HepG2 (cell line): ENCODE data around the gene PRR12. TPM values are rescaled to one million over a fixed set of nuclear protein-coding genes. Genes with fewer than 3 reads are reported as not detected.
A peak's percentile ranks its signal among the peaks of the same experiment; 100 is the strongest.

Experiments used
- CC2D1A ChIP-seq: sonication (generic); formaldehyde crosslinking; IDR thresholded peaks from 2 replicates; pipeline ENCODE4 v1.8.1; 2023; ENCODE audit warnings: mild to moderate bottlenecking, missing genetic modification reagents
- GLI4 ChIP-seq: sonication (generic); formaldehyde crosslinking; IDR thresholded peaks from 2 replicates; pipeline ENCODE4 v1.5.1; 2020; ENCODE audit warnings: missing genetic modification reagents, mild to moderate bottlenecking, moderate library complexity, borderline replicate concordance
- LCORL ChIP-seq, 2 experiments: fragments of 450-650 bp in 1 of 2; sonication (generic) in 1 of 2; formaldehyde crosslinking in 1 of 2; IDR thresholded peaks; 2 replicates each; pipeline versions ENCODE4 v1.5.0 to v1.6.1; 2017 to 2020; ENCODE audit warnings: antibody characterized with exemption in 1 of 2, missing genetic modification reagents in 1 of 2
- SP4 ChIP-seq: sonication (generic); formaldehyde crosslinking; IDR thresholded peaks from 2 replicates; pipeline ENCODE4 v1.8.1; 2023; ENCODE audit warnings: mild to moderate bottlenecking, missing genetic modification reagents
- SYNCRIP ChIP-seq: fragments of 200-400 bp; formaldehyde crosslinking; IDR thresholded peaks from 2 replicates; pipeline ENCODE4 v1.6.1; 2018; ENCODE audit warnings: mild to moderate bottlenecking, low read depth, low read length; ENCODE audit not compliant: insufficient read depth
- TEAD3 ChIP-seq: optimal IDR thresholded peaks from 2 replicates; pipeline ENCODE3; 2016; ENCODE audit warnings: borderline replicate concordance
- ZNF10 ChIP-seq: sonication (generic); formaldehyde crosslinking; IDR thresholded peaks from 2 replicates; pipeline ENCODE4 v1.4.0; 2020; ENCODE audit warnings: mild to moderate bottlenecking, low read depth, missing genetic modification reagents, borderline replicate concordance
- ZNF317 ChIP-seq: sonication (generic); formaldehyde crosslinking; IDR thresholded peaks from 2 replicates; pipeline ENCODE4 v1.5.0; 2020; ENCODE audit warnings: mild to moderate bottlenecking, missing genetic modification reagents
- ZNF44 ChIP-seq: sonication (generic); formaldehyde crosslinking; IDR thresholded peaks from 2 replicates; pipeline ENCODE4 v1.5.1; 2020; ENCODE audit warnings: mild to moderate bottlenecking, missing genetic modification reagents
- ZNF557 ChIP-seq: sonication (generic); formaldehyde crosslinking; IDR thresholded peaks from 2 replicates; pipeline ENCODE4 v1.4.0; 2020; ENCODE audit warnings: missing genetic modification reagents
- ZNF569 ChIP-seq: sonication (generic); formaldehyde crosslinking; IDR thresholded peaks from 2 replicates; pipeline ENCODE4 v1.5.0; 2020; ENCODE audit warnings: mild to moderate bottlenecking, missing genetic modification reagents, moderate library complexity, borderline replicate concordance
- ZNF709 ChIP-seq: sonication (generic); formaldehyde crosslinking; IDR thresholded peaks from 2 replicates; pipeline ENCODE4 v1.5.0; 2020; ENCODE audit warnings: mild to moderate bottlenecking, missing genetic modification reagents
- polyA plus RNA-seq, 8 experiments: library from polyadenylated mRNA; depleted of rRNA in 3 of 8; stranded (reverse) in 7 of 8; unstranded in 1 of 8; fragments of >200 nt; fragmentation: Illumina TruSeq in 4 of 8; extraction: Trizol in 4 of 8; gene quantifications; 2 replicates each; pipeline versions ENCODE4 v1.2.1 to v1.2.3, GENCODE V29; 2011 to 2016; ENCODE audit warnings: low read depth in 4 of 8, missing spikeins in 1 of 8, mixed read lengths in 1 of 8; ENCODE audit not compliant: insufficient read depth in 1 of 8
- total RNA-seq, 5 experiments: library from RNA; depleted of rRNA; stranded (reverse); fragments of >200 nt; fragmentation: Illumina TruSeq; extraction: Trizol; gene quantifications; 2 replicates each; pipeline ENCODE4 v1.2.3, GENCODE V29; 2016; ENCODE audit warnings: low read depth in 1 of 5
- TF ChIP-seq, protein P1 (sequence below): sonication (generic); formaldehyde crosslinking; IDR thresholded peaks from 2 replicates; pipeline ENCODE4 v1.4.0; 2020; ENCODE audit warnings: mild to moderate bottlenecking, missing genetic modification reagents
- TF ChIP-seq, protein P2 (sequence below): sonication (generic); formaldehyde crosslinking; IDR thresholded peaks from 2 replicates; pipeline ENCODE4 v1.5.1; 2020; ENCODE audit warnings: mild to moderate bottlenecking, missing genetic modification reagents, borderline replicate concordance
- TF ChIP-seq, protein P3 (sequence below): sonication (generic); formaldehyde crosslinking; IDR thresholded peaks from 2 replicates; pipeline ENCODE4 v1.9.0; 2021; ENCODE audit warnings: mild to moderate bottlenecking, missing genetic modification reagents

The PRR12 gene
- total and polyA plus RNA-seq, 2 of the 13 experiments (the other 11 are each of a cell fraction or from before 2014, with no cell fraction given), result 0.62 to 1.5 TPM

DNA sequence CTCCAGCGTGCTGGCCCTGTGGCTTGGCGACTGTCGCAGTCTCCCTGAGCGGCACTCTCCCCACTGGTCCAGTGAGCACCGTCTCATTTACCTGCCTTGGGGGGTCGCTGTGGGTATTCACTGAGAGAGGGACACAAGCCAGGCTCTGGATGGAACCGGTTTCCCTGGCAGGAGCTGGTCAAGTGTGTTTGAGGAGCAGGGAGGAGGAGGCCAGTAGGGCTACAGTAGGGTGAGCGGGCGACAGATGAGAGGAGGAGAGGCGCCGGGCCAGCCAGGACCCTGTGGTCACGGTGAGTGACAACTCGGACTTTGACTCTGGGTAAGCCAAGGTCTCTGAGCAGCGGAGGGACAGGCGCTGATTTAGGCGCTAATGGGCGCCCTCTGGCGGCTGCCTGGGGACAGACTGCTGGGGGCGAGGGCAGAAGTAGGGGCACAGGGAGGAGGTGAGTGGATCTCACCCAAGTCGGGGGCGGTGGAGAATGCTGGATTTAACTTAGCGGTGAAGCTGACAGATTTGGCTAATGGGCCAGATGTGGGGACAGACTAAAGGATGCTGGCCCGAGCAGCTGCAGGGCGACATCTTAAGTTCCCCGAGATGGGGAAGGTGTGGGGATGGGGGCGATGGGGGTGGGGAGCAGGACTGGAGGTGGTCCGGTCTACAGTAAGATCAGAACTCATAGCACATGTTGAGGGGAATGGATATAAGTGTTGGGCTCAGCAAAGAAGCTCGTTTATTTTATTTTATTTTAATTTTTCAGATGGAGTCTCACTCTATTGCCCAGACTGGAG, 81.3 kb downstream of the PRR12 start (continued):
- TF ChIP-seq, protein P1, sequence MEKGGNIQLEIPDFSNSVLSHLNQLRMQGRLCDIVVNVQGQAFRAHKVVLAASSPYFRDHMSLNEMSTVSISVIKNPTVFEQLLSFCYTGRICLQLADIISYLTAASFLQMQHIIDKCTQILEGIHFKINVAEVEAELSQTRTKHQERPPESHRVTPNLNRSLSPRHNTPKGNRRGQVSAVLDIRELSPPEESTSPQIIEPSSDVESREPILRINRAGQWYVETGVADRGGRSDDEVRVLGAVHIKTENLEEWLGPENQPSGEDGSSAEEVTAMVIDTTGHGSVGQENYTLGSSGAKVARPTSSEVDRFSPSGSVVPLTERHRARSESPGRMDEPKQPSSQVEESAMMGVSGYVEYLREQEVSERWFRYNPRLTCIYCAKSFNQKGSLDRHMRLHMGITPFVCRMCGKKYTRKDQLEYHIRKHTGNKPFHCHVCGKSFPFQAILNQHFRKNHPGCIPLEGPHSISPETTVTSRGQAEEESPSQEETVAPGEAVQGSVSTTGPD, result no peak; the same call in 1 of the 2 replicates
- no peak for TF ChIP-seq GLI4 (CRISPR knock-in tag)
- TF ChIP-seq LCORL (IDR thresholded peaks at IDR 0.05), result no peak
- TF ChIP-seq LCORL (CRISPR knock-in tag; IDR thresholded peaks at IDR 0.05), result peak; percentile 75
- TF ChIP-seq ZNF557, result peak; percentile 79; the same call in 1 of the 2 replicates
- TF ChIP-seq ZNF317 (CRISPR knock-in tag), result peak; percentile 67; the same call in 1 of the 2 replicates
- peak; percentile 18; the same call in 1 of the 2 replicates for TF ChIP-seq ZNF44 (CRISPR knock-in tag)
- TF ChIP-seq TEAD3 (CRISPR knock-in tag), result peak; percentile 62
- TF ChIP-seq, protein P2, sequence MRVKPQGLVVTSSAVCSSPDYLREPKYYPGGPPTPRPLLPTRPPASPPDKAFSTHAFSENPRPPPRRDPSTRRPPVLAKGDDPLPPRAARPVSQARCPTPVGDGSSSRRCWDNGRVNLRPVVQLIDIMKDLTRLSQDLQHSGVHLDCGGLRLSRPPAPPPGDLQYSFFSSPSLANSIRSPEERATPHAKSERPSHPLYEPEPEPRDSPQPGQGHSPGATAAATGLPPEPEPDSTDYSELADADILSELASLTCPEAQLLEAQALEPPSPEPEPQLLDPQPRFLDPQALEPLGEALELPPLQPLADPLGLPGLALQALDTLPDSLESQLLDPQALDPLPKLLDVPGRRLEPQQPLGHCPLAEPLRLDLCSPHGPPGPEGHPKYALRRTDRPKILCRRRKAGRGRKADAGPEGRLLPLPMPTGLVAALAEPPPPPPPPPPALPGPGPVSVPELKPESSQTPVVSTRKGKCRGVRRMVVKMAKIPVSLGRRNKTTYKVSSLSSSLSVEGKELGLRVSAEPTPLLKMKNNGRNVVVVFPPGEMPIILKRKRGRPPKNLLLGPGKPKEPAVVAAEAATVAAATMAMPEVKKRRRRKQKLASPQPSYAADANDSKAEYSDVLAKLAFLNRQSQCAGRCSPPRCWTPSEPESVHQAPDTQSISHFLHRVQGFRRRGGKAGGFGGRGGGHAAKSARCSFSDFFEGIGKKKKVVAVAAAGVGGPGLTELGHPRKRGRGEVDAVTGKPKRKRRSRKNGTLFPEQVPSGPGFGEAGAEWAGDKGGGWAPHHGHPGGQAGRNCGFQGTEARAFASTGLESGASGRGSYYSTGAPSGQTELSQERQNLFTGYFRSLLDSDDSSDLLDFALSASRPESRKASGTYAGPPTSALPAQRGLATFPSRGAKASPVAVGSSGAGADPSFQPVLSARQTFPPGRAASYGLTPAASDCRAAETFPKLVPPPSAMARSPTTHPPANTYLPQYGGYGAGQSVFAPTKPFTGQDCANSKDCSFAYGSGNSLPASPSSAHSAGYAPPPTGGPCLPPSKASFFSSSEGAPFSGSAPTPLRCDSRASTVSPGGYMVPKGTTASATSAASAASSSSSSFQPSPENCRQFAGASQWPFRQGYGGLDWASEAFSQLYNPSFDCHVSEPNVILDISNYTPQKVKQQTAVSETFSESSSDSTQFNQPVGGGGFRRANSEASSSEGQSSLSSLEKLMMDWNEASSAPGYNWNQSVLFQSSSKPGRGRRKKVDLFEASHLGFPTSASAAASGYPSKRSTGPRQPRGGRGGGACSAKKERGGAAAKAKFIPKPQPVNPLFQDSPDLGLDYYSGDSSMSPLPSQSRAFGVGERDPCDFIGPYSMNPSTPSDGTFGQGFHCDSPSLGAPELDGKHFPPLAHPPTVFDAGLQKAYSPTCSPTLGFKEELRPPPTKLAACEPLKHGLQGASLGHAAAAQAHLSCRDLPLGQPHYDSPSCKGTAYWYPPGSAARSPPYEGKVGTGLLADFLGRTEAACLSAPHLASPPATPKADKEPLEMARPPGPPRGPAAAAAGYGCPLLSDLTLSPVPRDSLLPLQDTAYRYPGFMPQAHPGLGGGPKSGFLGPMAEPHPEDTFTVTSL (CRISPR knock-in tag), result no peak
- TF ChIP-seq ZNF10 (CRISPR knock-in tag), result no peak
- no peak for TF ChIP-seq SYNCRIP
- TF ChIP-seq, protein P3, sequence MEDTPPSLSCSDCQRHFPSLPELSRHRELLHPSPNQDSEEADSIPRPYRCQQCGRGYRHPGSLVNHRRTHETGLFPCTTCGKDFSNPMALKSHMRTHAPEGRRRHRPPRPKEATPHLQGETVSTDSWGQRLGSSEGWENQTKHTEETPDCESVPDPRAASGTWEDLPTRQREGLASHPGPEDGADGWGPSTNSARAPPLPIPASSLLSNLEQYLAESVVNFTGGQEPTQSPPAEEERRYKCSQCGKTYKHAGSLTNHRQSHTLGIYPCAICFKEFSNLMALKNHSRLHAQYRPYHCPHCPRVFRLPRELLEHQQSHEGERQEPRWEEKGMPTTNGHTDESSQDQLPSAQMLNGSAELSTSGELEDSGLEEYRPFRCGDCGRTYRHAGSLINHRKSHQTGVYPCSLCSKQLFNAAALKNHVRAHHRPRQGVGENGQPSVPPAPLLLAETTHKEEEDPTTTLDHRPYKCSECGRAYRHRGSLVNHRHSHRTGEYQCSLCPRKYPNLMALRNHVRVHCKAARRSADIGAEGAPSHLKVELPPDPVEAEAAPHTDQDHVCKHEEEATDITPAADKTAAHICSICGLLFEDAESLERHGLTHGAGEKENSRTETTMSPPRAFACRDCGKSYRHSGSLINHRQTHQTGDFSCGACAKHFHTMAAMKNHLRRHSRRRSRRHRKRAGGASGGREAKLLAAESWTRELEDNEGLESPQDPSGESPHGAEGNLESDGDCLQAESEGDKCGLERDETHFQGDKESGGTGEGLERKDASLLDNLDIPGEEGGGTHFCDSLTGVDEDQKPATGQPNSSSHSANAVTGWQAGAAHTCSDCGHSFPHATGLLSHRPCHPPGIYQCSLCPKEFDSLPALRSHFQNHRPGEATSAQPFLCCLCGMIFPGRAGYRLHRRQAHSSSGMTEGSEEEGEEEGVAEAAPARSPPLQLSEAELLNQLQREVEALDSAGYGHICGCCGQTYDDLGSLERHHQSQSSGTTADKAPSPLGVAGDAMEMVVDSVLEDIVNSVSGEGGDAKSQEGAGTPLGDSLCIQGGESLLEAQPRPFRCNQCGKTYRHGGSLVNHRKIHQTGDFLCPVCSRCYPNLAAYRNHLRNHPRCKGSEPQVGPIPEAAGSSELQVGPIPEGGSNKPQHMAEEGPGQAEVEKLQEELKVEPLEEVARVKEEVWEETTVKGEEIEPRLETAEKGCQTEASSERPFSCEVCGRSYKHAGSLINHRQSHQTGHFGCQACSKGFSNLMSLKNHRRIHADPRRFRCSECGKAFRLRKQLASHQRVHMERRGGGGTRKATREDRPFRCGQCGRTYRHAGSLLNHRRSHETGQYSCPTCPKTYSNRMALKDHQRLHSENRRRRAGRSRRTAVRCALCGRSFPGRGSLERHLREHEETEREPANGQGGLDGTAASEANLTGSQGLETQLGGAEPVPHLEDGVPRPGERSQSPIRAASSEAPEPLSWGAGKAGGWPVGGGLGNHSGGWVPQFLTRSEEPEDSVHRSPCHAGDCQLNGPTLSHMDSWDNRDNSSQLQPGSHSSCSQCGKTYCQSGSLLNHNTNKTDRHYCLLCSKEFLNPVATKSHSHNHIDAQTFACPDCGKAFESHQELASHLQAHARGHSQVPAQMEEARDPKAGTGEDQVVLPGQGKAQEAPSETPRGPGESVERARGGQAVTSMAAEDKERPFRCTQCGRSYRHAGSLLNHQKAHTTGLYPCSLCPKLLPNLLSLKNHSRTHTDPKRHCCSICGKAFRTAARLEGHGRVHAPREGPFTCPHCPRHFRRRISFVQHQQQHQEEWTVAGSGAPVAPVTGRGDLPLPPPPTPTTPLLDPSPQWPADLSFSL (CRISPR knock-in tag), result no peak
- TF ChIP-seq SP4 (CRISPR knock-in tag), result peak; percentile 56; the same call in 1 of the 2 replicates
- 0 out of 2 replicates have a peak, but pooled peaks have one; percentile 58 for TF ChIP-seq ZNF709 (CRISPR knock-in tag)
- TF ChIP-seq CC2D1A, result no peak
- no peak for TF ChIP-seq ZNF569 (CRISPR knock-in tag)
